ENCODE measurements around the gene PCK2. TPM values are rescaled to one million over a fixed set of nuclear protein-coding genes. Genes with fewer than 3 reads are reported as not detected.

Gene PCK2
- total and polyA plus RNA-seq, 2 of the 13 experiments (the other 11 are each of a cell fraction or from before 2014, with no cell fraction given), result 129 to 272 TPM

DNA sequence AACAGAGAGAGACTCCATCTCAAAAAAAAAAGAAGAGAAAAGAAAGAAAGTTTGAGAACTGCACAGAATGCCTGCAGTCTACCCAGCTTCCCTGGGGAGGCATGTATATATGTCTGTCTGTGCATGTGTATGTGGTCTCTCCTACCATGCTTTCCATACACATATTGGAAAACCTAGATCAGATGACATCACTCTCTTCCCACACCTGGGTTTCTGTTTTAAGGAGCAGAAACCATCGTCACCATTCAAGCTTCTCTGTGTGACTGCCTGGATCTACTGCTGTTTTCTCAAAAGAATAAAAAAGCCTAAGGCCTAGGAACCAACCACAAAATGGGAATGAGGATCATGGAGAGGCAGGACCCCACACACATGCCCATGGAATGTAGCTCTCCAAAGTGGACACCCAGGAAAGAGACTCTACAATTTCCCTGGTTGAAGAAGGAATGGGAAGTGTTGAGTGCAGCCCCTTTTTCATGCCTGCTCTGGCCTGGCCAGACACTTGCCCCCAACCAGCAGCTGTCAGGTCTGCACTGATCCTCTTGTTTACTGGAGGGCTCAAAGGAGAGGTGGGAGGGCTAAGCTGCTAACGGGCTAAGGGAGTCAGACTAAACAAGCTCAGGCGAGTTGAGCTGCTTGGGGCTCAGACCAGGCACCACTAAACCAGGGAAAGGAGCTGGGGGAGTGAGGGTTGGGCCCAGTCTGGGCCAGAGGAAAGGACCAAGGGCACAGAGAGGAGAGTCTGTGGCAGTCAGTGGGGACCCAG is 7.7 kb upstream of the PCK2 start:
- Histone ChIP-seq H3K9ac (ENCODE audit: insufficient read depth, low read depth, low read length) (no peak overlapping the region), H3K27ac (ENCODE audit: extremely low read length, insufficient read depth, low read length) (no peak overlapping the region), H3K79me2 (ENCODE audit: insufficient read depth, low read length) (no peaks in the 10 kb centered on the region), H2AFZ (ENCODE audit: low read length) (no peak overlapping the region), H3K9me3 (ENCODE audit: low read length) (no peaks in the 10 kb centered on the region), H3K4me1 (ENCODE audit: insufficient read depth, low read length) (peaks cover 39% of the 10 kb centered on the region), H3K4me2 (ENCODE audit: low read depth, low read length) (no peak overlapping the region), H3K27me3 (ENCODE audit: control insufficient read depth in 1 of 2, insufficient read depth in 2 of 2, low read length in 2 of 2) (peaks cover 10 to 45% of the 10 kb centered on the region in 2 experiments), H3K4me3 (replicated peaks in 1 of 3; ENCODE audit: insufficient read depth in 1 of 3, low read depth in 2 of 3, low read length in 3 of 3) (no peak overlapping the region), H4K20me1 (ENCODE audit: insufficient read depth, low read length) (no peaks in the 10 kb centered on the region), H3K36me3 (replicated peaks in 1 of 2; ENCODE audit: control insufficient read depth in 1 of 2, insufficient read depth in 2 of 2, low read length in 2 of 2) (no peaks in the 10 kb centered on the region)
- ATAC-seq (no peak), FAIRE-seq (no peak), DNase-seq (ENCODE audit: low spot score) (no peak)
- ChIA-PET CTCF (ENCODE audit: low intra/inter-chr PET ratio, low total read pairs) (no interaction called here), POLR2A (interaction anchor here (0.9 to 2.1 kb wide), 6 partner anchors 7 to 28 kb away, joined by 3 to 19 read pairs (median 4); partner anchors contain the start of genes DCAF11, NRL and PCK2)
- BruUV-seq (replicated peaks), result no TSS peak
- TF ChIP-seq CREB1 (IDR thresholded peaks at IDR 0.05), result peak; percentile 81
- no peak for TF ChIP-seq CREB1 (CRISPR knock-in tag; IDR thresholded peaks at IDR 0.05)
- peak; percentile 19; the same call in 1 of the 2 replicates for TF ChIP-seq ZNF292 (CRISPR knock-in tag; IDR thresholded peaks at IDR 0.05; ENCODE audit: borderline replicate concordance, low read depth)
- peak; percentile 33; the same call in 1 of the 2 replicates for TF ChIP-seq ZNF572 (CRISPR knock-in tag; IDR thresholded peaks at IDR 0.05)
- TF ChIP-seq, protein P1, sequence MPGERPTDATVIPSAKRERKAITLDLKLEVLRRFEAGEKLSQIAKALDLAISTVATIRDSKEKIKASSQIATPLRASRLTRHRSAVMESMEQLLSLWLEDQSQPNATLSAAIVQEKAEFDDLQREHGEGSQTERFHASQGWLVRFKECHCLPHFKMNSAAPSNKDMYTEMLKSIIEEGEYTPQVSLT (CRISPR knock-in tag; IDR thresholded peaks at IDR 0.05; ENCODE audit: borderline replicate concordance, low read depth), result no peak
- TF ChIP-seq HES4 (CRISPR knock-in tag; IDR thresholded peaks at IDR 0.05; ENCODE audit: borderline replicate concordance), result no peak
- peak; percentile 32 for TF ChIP-seq TEAD3 (CRISPR knock-in tag; optimal IDR thresholded peaks at IDR 0.05; ENCODE audit: borderline replicate concordance)
- TF ChIP-seq ZNF263 (CRISPR knock-in tag; IDR thresholded peaks at IDR 0.05), result no peak
- TF ChIP-seq RCOR2 (CRISPR knock-in tag; IDR thresholded peaks at IDR 0.05), result no peak
- no peak for TF ChIP-seq MYC (CRISPR knock-in tag; IDR thresholded peaks at IDR 0.05; ENCODE audit: borderline replicate concordance)
- TF ChIP-seq ATF7 (IDR thresholded peaks at IDR 0.05), result peak; percentile 83
- no peak for TF ChIP-seq ATF7 (CRISPR knock-in tag; IDR thresholded peaks at IDR 0.05)
- TF ChIP-seq SPEN (CRISPR knock-in tag; IDR thresholded peaks at IDR 0.05; ENCODE audit: low read depth), result 0 out of 2 replicates have a peak, but pooled peaks have one; percentile 14
- no peak for TF ChIP-seq FOXA1 (IDR thresholded peaks at IDR 0.05)
- TF ChIP-seq FOXA1 (CRISPR knock-in tag; IDR thresholded peaks at IDR 0.05), result 0 out of 2 replicates have a peak, but pooled peaks have one; percentile 9
- TF ChIP-seq BRCA1 (CRISPR knock-in tag; IDR thresholded peaks at IDR 0.05), result no peak
- in situ Hi-C loops (cut with HindIII; ENCODE audit: extremely low pct_ligation_motif_present, low pct_unique_long_range_greater_than_20kb), result no loop called here
- 3% methylated on average over 3 of the region's 3 CpGs for WGBS (ENCODE audit: low lambda C conversion rate)
- intact Hi-C loops (cut with micrococcal nuclease; ENCODE audit: unreplicated experiment), result no loop called here
